Measurements from ENCODE around the gene GCH1.

GCH1 gene

GRCh38 chr14:54935958-54936357 is 33.3 kb upstream of the GCH1 start:
- no peak overlapping the region for H3K4me3 ChIP-seq (ENCODE audit: low read depth, low read length)
- DNase-seq (ENCODE audit: low read depth, low spot score) = no peak
- in situ Hi-C loops (cut with HindIII; ENCODE audit: low sequenced_read_pairs) = no loop called here
- no peak for TF ChIP-seq CTCF (IDR thresholded peaks at IDR 0.05; ENCODE audit: low read depth, low read length)

- in situ Hi-C loops (cut with HindIII; ENCODE audit: low sequenced_read_pairs) = no loop called here
- no peak for TF ChIP-seq CTCF (IDR thresholded peaks at IDR 0.05; ENCODE audit: low read depth, low read length)
- no peak overlapping the region for H3K4me3 ChIP-seq (ENCODE audit: low read depth, low read length)
- no peak for DNase-seq (ENCODE audit: low read depth, low spot score)
Observed at GRCh38 chr14:54935100-54935499, 32.5 kb upstream of the GCH1 start.

- TF ChIP-seq CTCF (IDR thresholded peaks at IDR 0.05; ENCODE audit: low read depth, low read length) = no peak
- no peak for DNase-seq (ENCODE audit: low read depth, low spot score)
- H3K4me3 ChIP-seq (ENCODE audit: low read depth, low read length) = no peak overlapping the region
- in situ Hi-C loops (cut with HindIII; ENCODE audit: low sequenced_read_pairs) = no loop called here
Observed at GRCh38 chr14:54933006-54933405, 30.4 kb upstream of the GCH1 start.

GRCh38 chr14:54931598-54932340 is 29.1 kb upstream of the GCH1 start:
- H3K4me3 ChIP-seq (ENCODE audit: low read depth, low read length) = no peak overlapping the region
- in situ Hi-C loops (cut with HindIII; ENCODE audit: low sequenced_read_pairs) = no loop called here
- DNase-seq (ENCODE audit: low read depth, low spot score) = no peak
- TF ChIP-seq CTCF (IDR thresholded peaks at IDR 0.05; ENCODE audit: low read depth, low read length) = no peak

- H3K4me3 ChIP-seq (ENCODE audit: low read depth, low read length) = no peak overlapping the region
- TF ChIP-seq CTCF (IDR thresholded peaks at IDR 0.05; ENCODE audit: low read depth, low read length) = no peak
- DNase-seq (ENCODE audit: low read depth, low spot score) = no peak
- in situ Hi-C loops (cut with HindIII; ENCODE audit: low sequenced_read_pairs) = no loop called here
Observed at GRCh38 chr14:54931101-54931500, 28.5 kb upstream of the GCH1 start.

GRCh38 chr14:54929556-54929955 is 26.9 kb upstream of the GCH1 start:
- in situ Hi-C loops (cut with HindIII; ENCODE audit: low sequenced_read_pairs) = no loop called here

More at GRCh38 chr14:54929556-54929955, 26.9 kb upstream of the GCH1 start:
- DNase-seq (ENCODE audit: low read depth, low spot score) = no peak
- no peak for TF ChIP-seq CTCF (IDR thresholded peaks at IDR 0.05; ENCODE audit: low read depth, low read length)
- H3K4me3 ChIP-seq (ENCODE audit: low read depth, low read length) = no peak overlapping the region

All from astrocyte of the spinal cord (primary cell).